CD14-positive monocyte (primary cell): ENCODE data around the gene SLC9B1. TPM values are rescaled to one million over a fixed set of nuclear protein-coding genes. Genes with fewer than 3 reads are reported as not detected.

ENCODE experiments used
- DNase-seq, 3 donors: peaks; one replicate each; pipeline ENCODE4 v3.0.0-alpha.2; 2011 to 2022
- H2AFZ ChIP-seq: 2 replicates; pipeline ENCODE4 v1.6.0; 2012; ENCODE audit warnings: mild to moderate bottlenecking, low read depth, low read length, inconsistent platforms; ENCODE audit not compliant: insufficient read depth, poor library complexity, severe bottlenecking
- H3K27ac ChIP-seq, 2 donors: 1 replicate in 1 of 2; 2 replicates in 1 of 2; pipeline ENCODE4 v1.5.1; 2012 to 2013; ENCODE audit warnings: low read length in 2 of 2, control low read depth in 1 of 2, inconsistent platforms in 1 of 2, low read depth in 1 of 2, mild to moderate bottlenecking in 1 of 2
- H3K27me3 ChIP-seq, 2 donors: one replicate each; pipeline versions ENCODE4 v1.6.0 to v1.6.1; 2011 to 2013; ENCODE audit warnings: low read length in 2 of 2; ENCODE audit not compliant: control insufficient read depth in 2 of 2, insufficient read depth in 2 of 2
- H3K36me3 ChIP-seq, 2 donors: replicated peaks in 1 of 2; 1 replicate in 1 of 2; 2 replicates in 1 of 2; pipeline versions ENCODE4 v1.5.1 to v1.6.1; 2012 to 2013; ENCODE audit warnings: low read length in 2 of 2, control low read depth in 1 of 2, inconsistent platforms in 1 of 2, mild to moderate bottlenecking in 1 of 2; ENCODE audit not compliant: insufficient read depth in 2 of 2, control insufficient read depth in 1 of 2
- H3K4me1 ChIP-seq, 2 donors: 1 replicate in 1 of 2; 2 replicates in 1 of 2; pipeline versions ENCODE4 v1.5.1 to v1.6.1; 2012 to 2013; ENCODE audit warnings: low read length in 2 of 2, control low read depth in 1 of 2, inconsistent platforms in 1 of 2, mild to moderate bottlenecking in 1 of 2, moderate library complexity in 1 of 2; ENCODE audit not compliant: insufficient read depth in 2 of 2, control insufficient read depth in 1 of 2
- H3K4me2 ChIP-seq: replicated peaks from 2 replicates; pipeline ENCODE3; 2012; ENCODE audit warnings: low read length, moderate library complexity, mild to moderate bottlenecking; ENCODE audit not compliant: poor library complexity, severe bottlenecking; ENCODE audit errors: extremely low read depth
- H3K4me3 ChIP-seq, 3 experiments: fragments of 200-600 bp in 1 of 3; sonication (generic) in 1 of 3; replicated peaks in 1 of 3; 1 replicate in 2 of 3; 2 replicates in 1 of 3; pipeline ENCODE4 v1.5.1; 2011 to 2013; ENCODE audit warnings: low read length in 3 of 3, mild to moderate bottlenecking in 3 of 3, control low read depth in 2 of 3, low read depth in 2 of 3, inconsistent platforms in 1 of 3, moderate library complexity in 1 of 3
- H3K79me2 ChIP-seq: 2 replicates; pipeline ENCODE4 v1.6.0; 2012; ENCODE audit warnings: mild to moderate bottlenecking, control low read depth, inconsistent platforms, low read length, moderate library complexity; ENCODE audit not compliant: insufficient read depth
- H3K9ac ChIP-seq: 2 replicates; pipeline ENCODE4 v1.6.0; 2017; ENCODE audit warnings: low read length, mild to moderate bottlenecking; ENCODE audit not compliant: insufficient read depth, poor library complexity, severe bottlenecking
- H3K9me3 ChIP-seq, 2 donors: replicated peaks in 1 of 2; 1 replicate in 1 of 2; 2 replicates in 1 of 2; pipeline versions ENCODE4 v1.5.1 to v1.6.1; 2012 to 2013; ENCODE audit warnings: low read length in 2 of 2, control low read depth in 1 of 2; ENCODE audit not compliant: control insufficient read depth in 1 of 2, insufficient read depth in 1 of 2
- H4K20me1 ChIP-seq: 2 replicates; pipeline ENCODE4 v1.6.0; 2012; ENCODE audit warnings: mild to moderate bottlenecking, low read length, control low read depth, moderate library complexity; ENCODE audit not compliant: insufficient read depth
- H3K27ac Mint-ChIP-seq, 7 donors: one replicate each; pipeline ENCODE4 v1.8.0; 2020; ENCODE audit warnings: mild to moderate bottlenecking in 7 of 7, mixed read lengths in 7 of 7, moderate library complexity in 6 of 7, inconsistent platforms in 2 of 7
- H3K27me3 Mint-ChIP-seq, 3 donors: one replicate each; pipeline ENCODE4 v1.8.0; 2021 to 2022; ENCODE audit warnings: low read depth in 3 of 3, mild to moderate bottlenecking in 3 of 3, mixed read lengths in 3 of 3, moderate library complexity in 3 of 3, inconsistent platforms in 1 of 3
- H3K36me3 Mint-ChIP-seq, 2 donors: one replicate each; pipeline ENCODE4 v1.8.0; 2020; ENCODE audit warnings: mixed read lengths in 2 of 2, inconsistent platforms in 1 of 2, mild to moderate bottlenecking in 1 of 2
- H3K4me1 Mint-ChIP-seq: one replicate; pipeline ENCODE4 v1.8.0; 2020; ENCODE audit warnings: mild to moderate bottlenecking, mixed read lengths
- H3K4me3 Mint-ChIP-seq, 2 donors: one replicate each; pipeline ENCODE4 v1.8.0; 2020; ENCODE audit warnings: mild to moderate bottlenecking in 2 of 2, mixed read lengths in 2 of 2, moderate library complexity in 1 of 2
- H3K9me3 Mint-ChIP-seq, 7 donors: one replicate each; pipeline ENCODE4 v1.8.0; 2020 to 2022; ENCODE audit warnings: mixed read lengths in 7 of 7, mild to moderate bottlenecking in 6 of 7, moderate library complexity in 6 of 7, inconsistent platforms in 2 of 7
- WGBS: methylation state at CpG from one replicate; pipeline ENCODE4 v1.1.5; 2013; ENCODE audit warnings: missing lambda C conversion rate; ENCODE audit not compliant: insufficient coverage; 5-methylcytosine and 5-hydroxymethylcytosine counted together
- intact Hi-C, 2 donors: fragments of 100-400 bp; cut with micrococcal nuclease; formaldehyde crosslinking; loops; one replicate each; pipeline versions ENCODE4 v1.15.0 to v1.15.1; 2023
- polyA plus RNA-seq, 3 donors: library from polyadenylated mRNA; depleted of rRNA in 1 of 3; unstranded in 2 of 3; stranded (reverse) in 1 of 3; fragments of 300-500 nt in 2 of 3; fragments of >200 nt in 1 of 3; fragmentation: Illumina TruSeq in 2 of 3; gene quantifications; 1 replicate in 2 of 3; 2 replicates in 1 of 3; pipeline ENCODE4 v1.2.3, GENCODE V29; 2012 to 2021
- TF ChIP-seq, protein P1 (sequence below): fragments of 200-600 bp; IDR thresholded peaks from one replicate; pipeline ENCODE4 v1.8.0; 2022; ENCODE audit warnings: antibody characterized with exemption, mild to moderate bottlenecking

The SLC9B1 gene
- polyA plus RNA-seq, 3 donors, result 0.13 to 1.5 (median 0.47) TPM

DNA sequence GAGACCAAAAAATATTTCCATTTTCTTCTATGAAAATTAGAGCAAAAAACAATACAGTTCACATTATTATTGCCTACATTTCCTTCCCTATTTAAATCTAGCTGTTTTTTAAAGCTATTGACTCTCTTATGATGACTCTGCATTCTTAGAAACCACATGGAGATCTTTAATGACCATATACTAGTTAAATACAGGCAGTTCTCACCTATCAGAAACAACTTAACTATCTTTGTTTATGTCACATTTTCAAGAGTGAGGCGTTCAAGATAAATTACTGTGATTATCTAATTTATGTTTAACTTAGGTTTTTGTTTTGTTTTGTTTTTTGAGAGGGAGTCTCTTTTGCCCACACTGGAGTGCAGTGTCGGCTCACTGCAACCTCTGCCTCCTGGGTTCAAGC, 147.7 kb downstream of the SLC9B1 start:
- TF ChIP-seq, protein P1, sequence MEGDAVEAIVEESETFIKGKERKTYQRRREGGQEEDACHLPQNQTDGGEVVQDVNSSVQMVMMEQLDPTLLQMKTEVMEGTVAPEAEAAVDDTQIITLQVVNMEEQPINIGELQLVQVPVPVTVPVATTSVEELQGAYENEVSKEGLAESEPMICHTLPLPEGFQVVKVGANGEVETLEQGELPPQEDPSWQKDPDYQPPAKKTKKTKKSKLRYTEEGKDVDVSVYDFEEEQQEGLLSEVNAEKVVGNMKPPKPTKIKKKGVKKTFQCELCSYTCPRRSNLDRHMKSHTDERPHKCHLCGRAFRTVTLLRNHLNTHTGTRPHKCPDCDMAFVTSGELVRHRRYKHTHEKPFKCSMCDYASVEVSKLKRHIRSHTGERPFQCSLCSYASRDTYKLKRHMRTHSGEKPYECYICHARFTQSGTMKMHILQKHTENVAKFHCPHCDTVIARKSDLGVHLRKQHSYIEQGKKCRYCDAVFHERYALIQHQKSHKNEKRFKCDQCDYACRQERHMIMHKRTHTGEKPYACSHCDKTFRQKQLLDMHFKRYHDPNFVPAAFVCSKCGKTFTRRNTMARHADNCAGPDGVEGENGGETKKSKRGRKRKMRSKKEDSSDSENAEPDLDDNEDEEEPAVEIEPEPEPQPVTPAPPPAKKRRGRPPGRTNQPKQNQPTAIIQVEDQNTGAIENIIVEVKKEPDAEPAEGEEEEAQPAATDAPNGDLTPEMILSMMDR, result no peak
- Mint-ChIP-seq H3K36me3 (peaks cover 23 to 31% of the 10 kb centered on the region in 2 donors), H3K27me3 (no peaks in the 10 kb centered on the region), H3K4me3 (peak overlapping the region in 1 of 2 donors; percentile 34), H3K4me1 (peaks cover 43% of the 10 kb centered on the region), H3K27ac (peak overlapping the region; percentile 45 to 81 (median 60)), H3K9me3 (peaks cover 2 to 7% (median 5%) of the 10 kb centered on the region in 7 donors)
- H3K9me3 ChIP-seq, result peaks cover 2 to 4% of the 10 kb centered on the region in 2 donors
- no peaks in the 10 kb centered on the region for H4K20me1 ChIP-seq
- peak in 2 of 3 donors; percentile 12 to 41 for DNase-seq
- H3K27ac ChIP-seq, result peak overlapping the region; percentile 15 to 66
- intact Hi-C loops, result no loop called here
- H3K4me2 ChIP-seq, result peak overlapping the region; percentile 53
- no peak overlapping the region for H2AFZ ChIP-seq
- no peak overlapping the region for H3K9ac ChIP-seq
- H3K4me3 ChIP-seq, result peak overlapping the region in 1 of 3 experiments; percentile 34
- peaks cover 0 to 27% of the 10 kb centered on the region in 2 donors for H3K36me3 ChIP-seq
- peaks cover 25 to 41% of the 10 kb centered on the region in 2 donors for H3K4me1 ChIP-seq
- peaks cover 84% of the 10 kb centered on the region for H3K79me2 ChIP-seq
- H3K27me3 ChIP-seq, result no peaks in the 10 kb centered on the region
- 100% methylated on average over 1 of the region's 2 CpGs for WGBS

DNA sequence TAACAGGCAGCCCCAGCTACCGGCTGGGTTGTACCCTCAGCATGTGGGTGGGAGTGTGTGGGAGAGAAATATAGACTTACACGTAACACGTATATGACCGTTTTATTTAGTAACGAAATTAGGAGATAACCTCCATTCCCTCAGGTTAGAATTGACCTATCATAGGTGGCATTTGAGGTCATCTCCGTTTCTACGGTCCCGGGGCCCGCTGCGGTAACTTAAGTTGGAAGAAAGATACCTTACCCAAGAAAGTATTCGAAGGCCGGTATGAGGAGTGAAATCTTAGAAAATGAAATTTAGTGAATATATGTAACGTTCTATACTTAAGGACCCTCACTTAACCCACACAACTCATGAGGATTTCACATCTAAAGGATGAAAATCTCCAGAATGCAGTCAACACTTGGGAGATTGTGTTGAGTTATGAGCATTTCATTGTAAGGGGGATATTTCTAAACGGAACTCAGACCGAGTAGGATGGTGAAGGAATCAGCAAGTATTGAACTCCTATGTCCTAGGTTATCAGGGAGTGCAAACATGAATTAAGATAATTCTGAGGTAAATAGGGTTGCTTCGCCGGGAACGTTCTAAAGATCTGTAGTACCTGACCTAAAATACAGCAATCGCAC, 149.8 kb downstream of the SLC9B1 start:
- H3K4me1 Mint-ChIP-seq, result peaks cover 44% of the 10 kb centered on the region
- peaks cover 0 to 2% (median 0%) of the 10 kb centered on the region in 7 donors for H3K9me3 Mint-ChIP-seq
- H3K27me3 Mint-ChIP-seq, result no peaks in the 10 kb centered on the region
- intact Hi-C loops, result loop anchor here (2.0 to 5.0 kb wide), 2 partner anchors 41 to 42 kb away; partner anchors contain the start of gene UBE2D3 (in 1 of the 2)
- Histone ChIP-seq H3K27ac (peak overlapping the region; percentile 96), H4K20me1 (no peaks in the 10 kb centered on the region), H3K79me2 (peaks cover 84% of the 10 kb centered on the region), H3K9me3 (no peaks in the 10 kb centered on the region), H3K27me3 (no peaks in the 10 kb centered on the region), H2AFZ (peak overlapping the region; percentile 79), H3K9ac (peak overlapping the region; percentile 82), H3K36me3 (peaks cover 0 to 8% of the 10 kb centered on the region in 2 donors), H3K4me2 (peak overlapping the region; percentile 82), H3K4me3 (peak overlapping the region; percentile 83 to 97 (median 90)), H3K4me1 (peaks cover 25 to 44% of the 10 kb centered on the region in 2 donors)
- H3K4me3 Mint-ChIP-seq, result peak overlapping the region; percentile 93 to 97
- H3K27ac Mint-ChIP-seq, result peak overlapping the region; percentile 96 to 99 (median 98)
- no peak for DNase-seq
- TF ChIP-seq, protein P1, result no peak
- peaks cover 11 to 16% of the 10 kb centered on the region in 2 donors for H3K36me3 Mint-ChIP-seq
- WGBS, result 0% methylated on average over 2 of the region's 19 CpGs
